Mesendoderm (in vitro differentiated cells): ENCODE data around the gene ARID5B.

Source experiments
- DNase-seq: peaks from one replicate; pipeline ENCODE4 v3.0.0; 2013
- H2AK5ac ChIP-seq: 2 replicates; pipeline ENCODE4 v1.6.1; 2013; ENCODE audit warnings: low read length, inconsistent platforms
- H2BK120ac ChIP-seq: 2 replicates; pipeline ENCODE4 v1.6.1; 2013; ENCODE audit warnings: low read depth, mild to moderate bottlenecking, low read length, moderate library complexity, mixed read lengths
- H2BK15ac ChIP-seq: replicated peaks from 2 replicates; pipeline ENCODE4 v1.6.1; 2013; ENCODE audit warnings: low read depth, mild to moderate bottlenecking, moderate library complexity
- H2BK5ac ChIP-seq: 2 replicates; pipeline ENCODE4 v1.6.1; 2013; ENCODE audit warnings: low read length, inconsistent platforms
- H3K18ac ChIP-seq: 2 replicates; pipeline ENCODE4 v1.6.1; 2013; ENCODE audit warnings: mild to moderate bottlenecking, low read length, mixed read lengths
- H3K23ac ChIP-seq: one replicate; pipeline ENCODE4 v1.6.1; 2013; ENCODE audit warnings: low read length
- H3K27ac ChIP-seq: 2 replicates; pipeline ENCODE4 v1.5.1; 2013; ENCODE audit warnings: low read depth, mild to moderate bottlenecking, inconsistent platforms, low read length, moderate library complexity
- H3K27me3 ChIP-seq: 2 replicates; pipeline ENCODE4 v1.6.1; 2013; ENCODE audit warnings: low read length, control low read depth, mild to moderate bottlenecking, inconsistent platforms; ENCODE audit not compliant: insufficient read depth, poor library complexity
- H3K36me3 ChIP-seq: 2 replicates; pipeline ENCODE4 v1.6.1; 2013; ENCODE audit warnings: low read length, inconsistent platforms; ENCODE audit not compliant: control insufficient read depth, insufficient read depth
- H3K4ac ChIP-seq: one replicate; pipeline ENCODE4 v1.6.1; 2013; ENCODE audit warnings: low read depth, mild to moderate bottlenecking, low read length, moderate library complexity
- H3K4me1 ChIP-seq: 2 replicates; pipeline ENCODE4 v1.6.1; 2013; ENCODE audit warnings: low read depth, low read length, inconsistent platforms; ENCODE audit not compliant: control insufficient read depth
- H3K4me2 ChIP-seq: 2 replicates; pipeline ENCODE4 v1.6.1; 2013; ENCODE audit warnings: low read length
- H3K4me3 ChIP-seq: 2 replicates; pipeline ENCODE4 v1.5.1; 2013; ENCODE audit warnings: mild to moderate bottlenecking, low read length
- H3K56ac ChIP-seq: one replicate; pipeline ENCODE4 v1.6.1; 2013; ENCODE audit warnings: low read length
- H3K79me1 ChIP-seq: 2 replicates; pipeline ENCODE4 v1.6.1; 2013; ENCODE audit warnings: low read length, inconsistent platforms
- H3K79me2 ChIP-seq: 2 replicates; pipeline ENCODE4 v1.6.1; 2013; ENCODE audit warnings: mild to moderate bottlenecking, low read length; ENCODE audit not compliant: control insufficient read depth, insufficient read depth
- H3K9ac ChIP-seq: 2 replicates; pipeline ENCODE4 v1.6.1; 2013; ENCODE audit warnings: low read length, inconsistent platforms
- H4K5ac ChIP-seq: one replicate; pipeline ENCODE4 v1.6.1; 2013; ENCODE audit warnings: low read length
- H4K8ac ChIP-seq: one replicate; pipeline ENCODE4 v1.6.1; 2013; ENCODE audit warnings: low read depth, mild to moderate bottlenecking, control low read depth, low read length, moderate library complexity
- WGBS: extraction: QIAGEN DNeasy Blood & Tissue Kit; methylation state at CpG from one replicate; pipeline ENCODE4 v1.1.7; 2013; ENCODE audit warnings: low lambda C conversion rate, missing lambda C conversion rate; ENCODE audit not compliant: insufficient coverage; ENCODE audit errors: extremely low coverage; 5-methylcytosine and 5-hydroxymethylcytosine counted together

The ARID5B gene

GRCh38 chr10:62081341-62082270 lies 180.1 kb downstream of the ARID5B start:
- H3K79me2 ChIP-seq, result no peaks in the 10 kb centered on the region
- H3K79me1 ChIP-seq, result no peaks in the 10 kb centered on the region
- H2BK15ac ChIP-seq, result no peak overlapping the region
- H2BK5ac ChIP-seq, result no peak overlapping the region
- H4K8ac ChIP-seq, result no peak overlapping the region
- no peak overlapping the region for H3K4me3 ChIP-seq
- H2AK5ac ChIP-seq, result no peak overlapping the region
- DNase-seq, result no peak
- H2BK120ac ChIP-seq, result no peak overlapping the region
- no CpG with 5 or more reads among the region's 5 CpGs for WGBS
- no peak overlapping the region for H3K9ac ChIP-seq
- no peak overlapping the region for H4K5ac ChIP-seq
- no peaks in the 10 kb centered on the region for H3K27me3 ChIP-seq
- H3K56ac ChIP-seq, result no peak overlapping the region
- H3K27ac ChIP-seq, result no peak overlapping the region
- no peak overlapping the region for H3K4ac ChIP-seq
- H3K23ac ChIP-seq, result no peak overlapping the region
- H3K4me2 ChIP-seq, result no peak overlapping the region
- no peaks in the 10 kb centered on the region for H3K4me1 ChIP-seq
- H3K36me3 ChIP-seq, result no peaks in the 10 kb centered on the region
- no peak overlapping the region for H3K18ac ChIP-seq

GRCh38 chr10:62082271-62082656 lies 180.8 kb downstream of the ARID5B start:
- Histone ChIP-seq H4K5ac (no peak overlapping the region), H4K8ac (no peak overlapping the region), H2BK5ac (no peak overlapping the region), H3K79me2 (no peaks in the 10 kb centered on the region), H3K56ac (no peak overlapping the region), H3K23ac (no peak overlapping the region), H3K4me3 (no peak overlapping the region), H3K4me1 (no peaks in the 10 kb centered on the region), H2AK5ac (no peak overlapping the region), H3K9ac (no peak overlapping the region), H3K4me2 (no peak overlapping the region), H3K36me3 (no peaks in the 10 kb centered on the region), H3K4ac (no peak overlapping the region), H2BK120ac (no peak overlapping the region), H2BK15ac (no peak overlapping the region), H3K27me3 (no peaks in the 10 kb centered on the region), H3K18ac (no peak overlapping the region), H3K27ac (no peak overlapping the region), H3K79me1 (no peaks in the 10 kb centered on the region)
- WGBS, result no CpG with 5 or more reads among the region's 1 CpG
- DNase-seq, result no peak

GRCh38 chr10:62082729-62083411 lies 181.4 kb downstream of the ARID5B start:
- H3K18ac ChIP-seq, result no peak overlapping the region
- DNase-seq, result no peak
- no peak overlapping the region for H3K9ac ChIP-seq
- no peak overlapping the region for H3K4me3 ChIP-seq
- H2BK120ac ChIP-seq, result no peak overlapping the region
- no peak overlapping the region for H2AK5ac ChIP-seq
- no peak overlapping the region for H4K5ac ChIP-seq
- WGBS, result no CpG with 5 or more reads among the region's 7 CpGs
- no peaks in the 10 kb centered on the region for H3K79me2 ChIP-seq
- H3K27ac ChIP-seq, result no peak overlapping the region
- H3K36me3 ChIP-seq, result no peaks in the 10 kb centered on the region
- H3K4ac ChIP-seq, result peak overlapping the region; percentile 12
- H3K56ac ChIP-seq, result no peak overlapping the region
- no peaks in the 10 kb centered on the region for H3K79me1 ChIP-seq
- no peak overlapping the region for H2BK15ac ChIP-seq
- H3K27me3 ChIP-seq, result no peaks in the 10 kb centered on the region
- H4K8ac ChIP-seq, result no peak overlapping the region
- H2BK5ac ChIP-seq, result no peak overlapping the region
- no peaks in the 10 kb centered on the region for H3K4me1 ChIP-seq
- no peak overlapping the region for H3K23ac ChIP-seq
- no peak overlapping the region for H3K4me2 ChIP-seq

- Histone ChIP-seq H3K4me3 (no peak overlapping the region), H3K4me1 (no peaks in the 10 kb centered on the region), H4K8ac (no peak overlapping the region), H2BK120ac (no peak overlapping the region), H3K23ac (no peak overlapping the region), H2BK5ac (no peak overlapping the region), H4K5ac (no peak overlapping the region), H3K9ac (no peak overlapping the region), H3K27me3 (no peaks in the 10 kb centered on the region), H3K27ac (no peak overlapping the region), H2AK5ac (no peak overlapping the region), H3K4ac (peak overlapping the region; percentile 12), H2BK15ac (no peak overlapping the region), H3K79me1 (no peaks in the 10 kb centered on the region), H3K79me2 (no peaks in the 10 kb centered on the region), H3K56ac (no peak overlapping the region), H3K4me2 (no peak overlapping the region), H3K36me3 (no peaks in the 10 kb centered on the region), H3K18ac (no peak overlapping the region)
- no CpG with 5 or more reads among the region's 3 CpGs for WGBS
- DNase-seq, result peak; percentile 43
These were observed 182.1 kb downstream of the ARID5B start for GRCh38 chr10:62083412-62084267.

- no peaks in the 10 kb centered on the region for H3K4me1 ChIP-seq
- no peak overlapping the region for H3K4me2 ChIP-seq
- H3K4ac ChIP-seq, result no peak overlapping the region
- H3K27ac ChIP-seq, result no peak overlapping the region
- H4K8ac ChIP-seq, result no peak overlapping the region
- H3K36me3 ChIP-seq, result no peaks in the 10 kb centered on the region
- WGBS, result no CpG with 5 or more reads among the region's 2 CpGs
- no peak overlapping the region for H2BK5ac ChIP-seq
- H2AK5ac ChIP-seq, result no peak overlapping the region
- no peak overlapping the region for H3K4me3 ChIP-seq
- no peaks in the 10 kb centered on the region for H3K27me3 ChIP-seq
- no peak overlapping the region for H2BK15ac ChIP-seq
- no peak overlapping the region for H3K9ac ChIP-seq
- no peaks in the 10 kb centered on the region for H3K79me1 ChIP-seq
- no peak overlapping the region for H3K23ac ChIP-seq
- H2BK120ac ChIP-seq, result no peak overlapping the region
- H4K5ac ChIP-seq, result no peak overlapping the region
- no peaks in the 10 kb centered on the region for H3K79me2 ChIP-seq
- H3K56ac ChIP-seq, result no peak overlapping the region
- no peak overlapping the region for H3K18ac ChIP-seq
- no peak for DNase-seq
These were observed 183.0 kb downstream of the ARID5B start for GRCh38 chr10:62084451-62084850.
